ENCODE measurements around the gene DNLZ.

DNA sequence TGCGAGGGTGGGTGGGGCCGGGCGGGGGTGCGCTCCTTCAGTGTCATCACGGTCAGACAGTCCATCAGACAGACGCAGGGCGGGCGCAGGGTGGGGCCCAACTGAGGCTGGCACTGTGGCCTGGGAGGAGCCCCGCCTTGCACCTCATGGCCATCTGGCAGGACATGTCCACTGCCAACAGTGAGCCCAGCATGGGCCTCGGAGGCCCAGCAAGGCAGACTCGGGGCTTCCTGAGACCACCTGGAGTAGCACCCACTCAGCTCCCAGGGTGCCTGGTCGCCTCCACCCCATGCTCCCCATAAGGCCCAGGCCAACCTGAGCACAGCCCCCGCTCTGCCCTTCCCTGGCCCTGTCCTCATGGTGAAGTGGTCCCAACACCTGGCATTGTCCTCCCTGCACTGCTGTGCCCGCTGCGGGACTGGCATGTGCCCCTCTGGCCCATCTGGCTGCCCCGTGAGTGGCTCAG is 44.7 kb downstream of the DNLZ start:
- TF ChIP-seq POLR2AphosphoS5 (IDR thresholded peaks at IDR 0.05; ENCODE audit: low read depth, low read length) (no peak), POLR2A (IDR thresholded peaks at IDR 0.05; ENCODE audit: low read depth, low read length) (no peak)

Data from GM12891 (cell line).